Hematopoietic multipotent progenitor cell treated with erythropoietin and hydrocortisone succinate and interleukin-3 and kit ligand, for 17 days (in vitro differentiated cells): ENCODE measurements around the gene IL23R.

Experiments
- DNase-seq: peaks from one replicate; pipeline ENCODE4 v3.0.0-alpha.2; 2015; ENCODE audit warnings: low spot score

The IL23R gene

DNA sequence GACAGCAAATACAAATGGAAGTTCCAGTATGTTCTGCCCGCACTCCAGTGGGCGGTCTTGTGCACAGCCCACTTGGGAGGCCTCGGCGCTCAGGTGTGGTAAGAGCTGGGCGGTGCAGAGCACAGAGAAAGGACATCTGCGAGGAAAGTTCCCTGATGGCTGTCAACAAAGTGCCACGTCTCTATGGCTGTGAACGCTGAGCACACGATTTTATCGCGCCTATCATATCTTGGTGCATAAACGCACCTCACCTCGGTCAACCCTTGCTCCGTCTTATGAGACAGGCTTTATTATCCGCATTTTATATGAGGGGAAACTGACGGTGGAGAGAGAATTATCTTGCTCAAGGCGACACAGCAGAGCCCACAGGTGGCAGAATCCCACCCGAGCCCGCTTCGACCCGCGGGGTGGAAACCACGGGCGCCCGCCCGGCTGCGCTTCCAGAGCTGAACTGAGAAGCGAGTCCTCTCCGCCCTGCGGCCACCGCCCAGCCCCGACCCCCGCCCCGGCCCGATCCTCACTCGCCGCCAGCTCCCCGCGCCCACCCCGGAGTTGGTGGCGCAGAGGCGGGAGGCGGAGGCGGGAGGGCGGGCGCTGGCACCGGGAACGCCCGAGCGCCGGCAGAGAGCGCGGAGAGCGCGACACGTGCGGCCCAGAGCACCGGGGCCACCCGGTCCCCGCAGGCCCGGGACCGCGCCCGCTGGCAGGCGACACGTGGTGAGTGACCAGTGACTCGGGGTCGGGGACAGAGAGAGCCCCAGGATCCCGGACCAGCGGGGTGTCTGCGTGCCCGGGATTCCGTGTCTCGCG, 141.2 kb downstream of the IL23R start, which contains the start of gene IL12RB2:
IL12RB2 (plus strand) TSS at position 623 of the 810 bp plus-strand sequence. CDS start 12,496 bp downstream, outside the sequence.
- DNase-seq = no peak

DNA sequence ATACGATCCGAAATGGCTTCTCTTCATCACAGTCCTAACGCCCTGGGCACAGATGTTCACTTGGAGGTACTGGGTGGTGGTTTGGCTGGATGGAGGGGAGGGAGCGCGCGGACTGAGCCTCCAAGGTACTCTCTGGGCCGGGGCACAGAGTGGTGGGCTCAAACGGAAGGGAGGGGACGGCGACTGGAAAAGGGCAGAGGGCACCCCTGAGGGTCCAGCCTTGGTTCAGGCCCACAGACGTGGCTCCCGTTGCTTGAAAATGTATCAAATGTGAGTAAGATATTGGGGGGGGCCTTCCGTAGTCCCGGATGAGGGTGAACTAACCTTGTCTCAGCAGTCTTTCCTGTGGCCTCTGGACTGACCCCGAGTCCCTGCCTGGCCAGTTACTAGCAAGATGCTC, 141.9 kb downstream of the IL23R start:
- DNase-seq = no peak
